ENCODE measurements around the gene DSTYK. TPM values are rescaled to one million over a fixed set of nuclear protein-coding genes. Genes with fewer than 3 reads are reported as not detected.

Gene DSTYK
- total and polyA plus RNA-seq, 4 donors: 3.5 to 19.3 (median 7.1) TPM

GRCh38 chr1:205208811-205209210, 2.7 kb downstream of the DSTYK start:
- no peaks in the 10 kb centered on the region for H3K36me3 ChIP-seq (ENCODE audit: control insufficient read depth in 4 of 4, insufficient read depth in 4 of 4, low read length in 4 of 4)
- no peak overlapping the region for H3K4me3 ChIP-seq
- H3K4me1 ChIP-seq (ENCODE audit: control insufficient read depth in 5 of 5, insufficient read depth in 5 of 5, low read length in 5 of 5): peaks cover 0 to 9% (median 3%) of the 10 kb centered on the region in 5 donors

GRCh38 chr1:205205055-205205454, 6.4 kb downstream of the DSTYK start:
- Histone ChIP-seq H3K27ac (ENCODE audit: low read depth in 1 of 2, low read length in 1 of 2) (no peak overlapping the region), H3K27me3 (ENCODE audit: control insufficient read depth in 3 of 3, insufficient read depth in 3 of 3, low read length in 2 of 3) (no peaks in the 10 kb centered on the region), H3K9ac (ENCODE audit: insufficient read depth in 1 of 2, low read length in 2 of 2) (no peak overlapping the region), H3K9me3 (ENCODE audit: control insufficient read depth in 4 of 4, insufficient read depth in 3 of 4, low read length in 3 of 4) (no peaks in the 10 kb centered on the region), H3K36me3 (ENCODE audit: control insufficient read depth in 4 of 4, insufficient read depth in 4 of 4, low read length in 4 of 4) (no peaks in the 10 kb centered on the region), H3K4me3 (no peak overlapping the region), H3K4me1 (ENCODE audit: control insufficient read depth in 5 of 5, insufficient read depth in 5 of 5, low read length in 5 of 5) (peaks cover 0 to 3% (median 1%) of the 10 kb centered on the region in 5 donors)
- ATAC-seq (ENCODE audit: insufficient read depth, low FRiP score): no peak
- no peak for DNase-seq
- TF ChIP-seq, protein P1, sequence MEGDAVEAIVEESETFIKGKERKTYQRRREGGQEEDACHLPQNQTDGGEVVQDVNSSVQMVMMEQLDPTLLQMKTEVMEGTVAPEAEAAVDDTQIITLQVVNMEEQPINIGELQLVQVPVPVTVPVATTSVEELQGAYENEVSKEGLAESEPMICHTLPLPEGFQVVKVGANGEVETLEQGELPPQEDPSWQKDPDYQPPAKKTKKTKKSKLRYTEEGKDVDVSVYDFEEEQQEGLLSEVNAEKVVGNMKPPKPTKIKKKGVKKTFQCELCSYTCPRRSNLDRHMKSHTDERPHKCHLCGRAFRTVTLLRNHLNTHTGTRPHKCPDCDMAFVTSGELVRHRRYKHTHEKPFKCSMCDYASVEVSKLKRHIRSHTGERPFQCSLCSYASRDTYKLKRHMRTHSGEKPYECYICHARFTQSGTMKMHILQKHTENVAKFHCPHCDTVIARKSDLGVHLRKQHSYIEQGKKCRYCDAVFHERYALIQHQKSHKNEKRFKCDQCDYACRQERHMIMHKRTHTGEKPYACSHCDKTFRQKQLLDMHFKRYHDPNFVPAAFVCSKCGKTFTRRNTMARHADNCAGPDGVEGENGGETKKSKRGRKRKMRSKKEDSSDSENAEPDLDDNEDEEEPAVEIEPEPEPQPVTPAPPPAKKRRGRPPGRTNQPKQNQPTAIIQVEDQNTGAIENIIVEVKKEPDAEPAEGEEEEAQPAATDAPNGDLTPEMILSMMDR (IDR thresholded peaks at IDR 0.05; ENCODE audit: control extremely low read depth, extremely low read depth): no peak

More at GRCh38 chr1:205208811-205209210, 2.7 kb downstream of the DSTYK start:
- H3K9me3 ChIP-seq (ENCODE audit: control insufficient read depth in 4 of 4, insufficient read depth in 3 of 4, low read length in 3 of 4): no peaks in the 10 kb centered on the region
- WGBS, 2 donors: 94 to 95% methylated on average over 3 of the region's 3 CpGs
- no peak overlapping the region for H3K27ac ChIP-seq (ENCODE audit: low read depth in 1 of 2, low read length in 1 of 2)
- ATAC-seq (ENCODE audit: insufficient read depth, low FRiP score) (no peak), DNase-seq (no peak)
- H3K27me3 ChIP-seq (ENCODE audit: control insufficient read depth in 3 of 3, insufficient read depth in 3 of 3, low read length in 2 of 3): no peaks in the 10 kb centered on the region
- TF ChIP-seq, protein P1 (IDR thresholded peaks at IDR 0.05; ENCODE audit: control extremely low read depth, extremely low read depth): no peak
- H3K9ac ChIP-seq (ENCODE audit: insufficient read depth in 1 of 2, low read length in 2 of 2): no peak overlapping the region

- H3K4me3 ChIP-seq: no peak overlapping the region
- TF ChIP-seq, protein P1 (IDR thresholded peaks at IDR 0.05; ENCODE audit: control extremely low read depth, extremely low read depth): no peak
- no peak overlapping the region for H3K27ac ChIP-seq (ENCODE audit: low read depth in 1 of 2, low read length in 1 of 2)
- peaks cover 0 to 3% (median 0%) of the 10 kb centered on the region in 5 donors for H3K4me1 ChIP-seq (ENCODE audit: control insufficient read depth in 5 of 5, insufficient read depth in 5 of 5, low read length in 5 of 5)
- no peaks in the 10 kb centered on the region for H3K9me3 ChIP-seq (ENCODE audit: control insufficient read depth in 4 of 4, insufficient read depth in 3 of 4, low read length in 3 of 4)
- DNase-seq: no peak
- H3K9ac ChIP-seq (ENCODE audit: insufficient read depth in 1 of 2, low read length in 2 of 2): no peak overlapping the region
- H3K36me3 ChIP-seq (ENCODE audit: control insufficient read depth in 4 of 4, insufficient read depth in 4 of 4, low read length in 4 of 4): no peaks in the 10 kb centered on the region
- no peak for ATAC-seq (ENCODE audit: insufficient read depth, low FRiP score)
- no peaks in the 10 kb centered on the region for H3K27me3 ChIP-seq (ENCODE audit: control insufficient read depth in 3 of 3, insufficient read depth in 3 of 3, low read length in 2 of 3)
These were observed 7.0 kb downstream of the DSTYK start for GRCh38 chr1:205204552-205204951.

DNA sequence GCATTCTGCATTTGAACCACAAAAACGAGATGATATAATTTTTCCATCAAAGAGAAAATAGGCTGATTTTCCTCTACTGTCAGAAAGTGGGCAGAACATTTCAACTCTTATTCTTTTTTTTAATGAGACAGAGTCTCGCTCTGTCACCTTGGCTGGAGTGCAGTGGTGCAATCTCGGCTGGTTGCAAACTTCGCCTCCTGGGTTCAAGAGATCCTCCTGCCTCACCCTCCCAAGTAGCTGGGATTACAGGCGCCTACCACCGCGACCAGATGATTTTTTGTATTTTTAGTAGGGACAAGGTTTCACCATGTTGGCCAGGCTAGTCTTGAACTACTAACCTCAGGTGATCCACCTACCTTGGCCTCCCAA, 11.6 kb downstream of the DSTYK start:
- Histone ChIP-seq H3K36me3 (ENCODE audit: control insufficient read depth in 4 of 4, insufficient read depth in 4 of 4, low read length in 4 of 4) (no peaks in the 10 kb centered on the region), H3K9me3 (ENCODE audit: control insufficient read depth in 4 of 4, insufficient read depth in 3 of 4, low read length in 3 of 4) (no peaks in the 10 kb centered on the region), H3K4me3 (no peak overlapping the region), H3K9ac (ENCODE audit: insufficient read depth in 1 of 2, low read length in 2 of 2) (no peak overlapping the region), H3K27me3 (ENCODE audit: control insufficient read depth in 3 of 3, insufficient read depth in 3 of 3, low read length in 2 of 3) (no peaks in the 10 kb centered on the region), H3K4me1 (ENCODE audit: control insufficient read depth in 5 of 5, insufficient read depth in 5 of 5, low read length in 5 of 5) (peaks cover 0 to 9% (median 0%) of the 10 kb centered on the region in 5 donors), H3K27ac (ENCODE audit: low read depth in 1 of 2, low read length in 1 of 2) (no peak overlapping the region)
- DNase-seq (no peak), ATAC-seq (ENCODE audit: insufficient read depth, low FRiP score) (no peak)
- TF ChIP-seq, protein P1 (IDR thresholded peaks at IDR 0.05; ENCODE audit: control extremely low read depth, extremely low read depth): no peak
- WGBS, 2 donors: 89% methylated on average over 7 of the region's 7 CpGs

Measured in lung (tissue), 12 donors.